OCI-LY3 (cell line): ENCODE measurements around the gene HAGHL.

Experiments used
- EZH2phosphoT487 ChIP-seq: fragments of 200-600 bp; shearing (Covaris generic); IDR thresholded peaks from 2 replicates; pipeline ENCODE4 v1.6.1; 2018; ENCODE audit warnings: antibody characterized with exemption, mixed run types, low read depth
- TF ChIP-seq, protein P1 (sequence below): fragments of 200-600, 300-600 bp; sonication (generic); IDR thresholded peaks from 2 replicates; pipeline ENCODE4 v1.5.1; 2014; ENCODE audit warnings: antibody characterized with exemption, low read length, low read depth

DNA sequence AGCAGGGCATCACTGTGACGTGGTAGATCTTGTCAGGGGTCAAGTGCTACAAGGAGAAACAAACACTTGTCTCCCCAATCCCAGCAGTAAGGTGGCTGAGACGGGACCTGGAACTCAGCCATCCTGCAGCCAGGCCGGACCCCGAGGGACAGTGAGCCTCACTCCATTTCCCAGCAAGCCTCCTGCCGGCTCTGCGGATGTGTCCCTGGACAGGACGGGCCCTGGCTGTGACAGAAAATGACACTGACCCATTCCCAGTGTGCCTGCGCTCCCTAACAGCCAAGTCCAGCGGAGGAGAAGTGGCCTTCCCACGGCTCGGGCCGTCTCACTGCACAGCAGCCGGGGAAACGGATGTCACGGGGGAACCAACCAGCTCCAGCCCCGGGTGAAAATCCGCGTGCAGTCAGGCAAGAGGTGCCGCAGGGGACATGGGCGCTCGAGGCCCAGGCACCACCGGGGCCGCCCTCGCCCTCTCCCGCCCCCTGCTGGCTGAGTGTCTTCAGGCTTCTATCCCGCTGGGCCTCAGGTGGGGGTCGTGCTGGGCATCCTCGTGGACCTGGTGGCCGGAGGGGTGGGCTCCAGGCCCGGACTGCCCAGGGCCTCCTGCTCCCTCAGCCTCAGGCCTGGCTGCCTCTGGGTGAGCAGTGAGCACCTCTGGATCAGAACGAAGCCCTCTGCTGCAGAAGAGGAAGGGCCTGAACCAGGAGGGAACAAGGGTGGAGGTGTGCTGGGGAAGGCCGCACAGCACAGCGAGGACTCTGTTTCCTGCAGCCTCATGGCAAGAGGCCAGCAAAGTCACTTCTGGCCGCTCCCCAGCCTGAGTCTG lies 6.7 kb downstream of the HAGHL start:
- TF ChIP-seq, protein P1, sequence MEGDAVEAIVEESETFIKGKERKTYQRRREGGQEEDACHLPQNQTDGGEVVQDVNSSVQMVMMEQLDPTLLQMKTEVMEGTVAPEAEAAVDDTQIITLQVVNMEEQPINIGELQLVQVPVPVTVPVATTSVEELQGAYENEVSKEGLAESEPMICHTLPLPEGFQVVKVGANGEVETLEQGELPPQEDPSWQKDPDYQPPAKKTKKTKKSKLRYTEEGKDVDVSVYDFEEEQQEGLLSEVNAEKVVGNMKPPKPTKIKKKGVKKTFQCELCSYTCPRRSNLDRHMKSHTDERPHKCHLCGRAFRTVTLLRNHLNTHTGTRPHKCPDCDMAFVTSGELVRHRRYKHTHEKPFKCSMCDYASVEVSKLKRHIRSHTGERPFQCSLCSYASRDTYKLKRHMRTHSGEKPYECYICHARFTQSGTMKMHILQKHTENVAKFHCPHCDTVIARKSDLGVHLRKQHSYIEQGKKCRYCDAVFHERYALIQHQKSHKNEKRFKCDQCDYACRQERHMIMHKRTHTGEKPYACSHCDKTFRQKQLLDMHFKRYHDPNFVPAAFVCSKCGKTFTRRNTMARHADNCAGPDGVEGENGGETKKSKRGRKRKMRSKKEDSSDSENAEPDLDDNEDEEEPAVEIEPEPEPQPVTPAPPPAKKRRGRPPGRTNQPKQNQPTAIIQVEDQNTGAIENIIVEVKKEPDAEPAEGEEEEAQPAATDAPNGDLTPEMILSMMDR = peak; percentile 59
- no peak for TF ChIP-seq EZH2phosphoT487
